Measurements from ENCODE around the gene WDR48.

GRCh38 chr3:39134305-39134704, 82.5 kb downstream of the WDR48 start:
- TF ChIP-seq POLR2A (IDR thresholded peaks at IDR 0.05) (no peak), CTCF (IDR thresholded peaks at IDR 0.05) (no peak)

All from thyroid gland (tissue), 4 donors.